ENCODE results near the gene DNAH10.
"Not testable (repeated sequence)": the region's sequence is repeated elsewhere in the genome, so short reads cannot be mapped to it uniquely, and the experiment has no call there.

The DNAH10 gene

GRCh38 chr12:123749355-123749754 lies 12.7 kb upstream of the DNAH10 start:
- no peak for DNase-seq

DNA sequence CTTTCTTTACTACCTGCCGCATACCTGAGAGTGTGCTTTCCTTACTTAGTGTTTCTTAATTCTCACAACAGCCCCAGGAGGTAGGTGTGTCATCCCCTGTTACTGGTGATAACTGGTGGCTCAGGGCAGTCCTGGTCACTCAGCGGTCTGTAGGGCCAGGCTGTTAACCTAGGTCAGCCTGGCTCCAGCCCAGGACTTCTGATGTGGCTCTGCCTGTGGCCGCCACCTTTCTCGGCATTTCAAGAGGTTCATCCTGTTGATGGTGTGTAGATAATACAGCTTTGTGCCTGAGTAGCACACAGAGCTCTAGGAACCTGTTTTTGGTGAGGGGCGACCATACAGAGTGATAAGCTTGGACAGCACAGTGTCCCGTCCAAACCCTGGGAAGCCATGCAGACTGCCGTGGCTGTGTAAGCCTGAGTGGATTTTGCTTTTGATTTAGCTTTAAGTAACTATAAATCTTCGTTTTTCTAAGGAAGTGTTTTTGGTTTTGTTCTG lies 11.9 kb upstream of the DNAH10 start:
- DNase-seq = no peak

DNA sequence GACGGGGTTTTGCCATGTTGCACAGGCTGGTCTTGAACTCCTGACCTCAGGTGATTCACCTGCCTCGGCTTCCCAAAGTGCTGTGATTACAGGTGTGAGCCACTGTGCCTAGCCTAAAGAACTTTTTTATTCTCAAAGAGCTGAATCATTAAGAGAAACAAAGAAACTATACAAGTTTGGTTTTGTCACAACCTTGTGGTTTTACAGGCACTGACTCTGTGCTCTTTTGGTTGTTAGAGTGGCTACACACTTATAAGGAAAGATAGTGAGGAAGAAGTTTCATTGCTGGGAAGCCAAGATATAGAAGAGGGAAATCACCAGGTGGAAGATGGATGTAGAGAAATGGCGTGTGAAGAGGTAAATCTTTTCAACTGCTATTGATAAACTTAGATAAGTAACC lies 10.1 kb upstream of the DNAH10 start:
- no peak for DNase-seq

DNA sequence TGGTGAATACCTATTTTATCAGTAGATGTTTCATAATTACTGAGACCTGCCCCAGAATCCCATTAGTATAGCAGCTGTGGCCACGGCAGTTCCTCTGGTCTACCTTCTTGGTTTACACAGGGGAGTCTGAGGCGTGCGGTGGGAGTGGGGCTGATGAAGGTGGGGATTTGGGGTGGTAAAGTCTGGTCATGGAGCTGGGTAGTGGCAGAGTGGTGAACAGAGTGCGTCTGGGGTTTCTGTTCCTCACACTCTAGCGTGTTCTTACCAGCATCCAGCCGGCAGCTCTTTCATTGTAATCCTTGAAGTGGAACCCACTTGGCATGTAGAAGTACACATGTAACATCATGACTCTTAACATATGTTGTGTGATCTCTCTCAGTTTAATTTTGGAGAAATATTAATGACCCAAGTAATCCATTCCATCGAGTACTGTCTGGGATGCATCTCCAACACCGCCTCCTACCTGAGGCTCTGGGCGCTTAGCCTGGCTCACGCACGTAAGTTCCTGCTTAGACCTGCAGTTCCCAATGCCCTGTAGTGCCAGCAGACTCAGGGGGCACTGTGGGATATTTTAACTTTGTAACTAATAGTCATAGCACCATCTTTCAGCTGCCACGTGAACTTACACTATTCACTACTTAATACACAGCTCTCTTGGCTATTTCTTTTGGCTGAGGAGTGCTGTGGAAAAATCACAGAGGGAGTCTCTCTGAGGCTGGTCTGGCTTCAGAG lies 7.9 kb upstream of the DNAH10 start:
- DNase-seq = no peak

- DNase-seq = no peak
These were observed 4.5 kb upstream of the DNAH10 start for GRCh38 chr12:123757561-123757960.

DNA sequence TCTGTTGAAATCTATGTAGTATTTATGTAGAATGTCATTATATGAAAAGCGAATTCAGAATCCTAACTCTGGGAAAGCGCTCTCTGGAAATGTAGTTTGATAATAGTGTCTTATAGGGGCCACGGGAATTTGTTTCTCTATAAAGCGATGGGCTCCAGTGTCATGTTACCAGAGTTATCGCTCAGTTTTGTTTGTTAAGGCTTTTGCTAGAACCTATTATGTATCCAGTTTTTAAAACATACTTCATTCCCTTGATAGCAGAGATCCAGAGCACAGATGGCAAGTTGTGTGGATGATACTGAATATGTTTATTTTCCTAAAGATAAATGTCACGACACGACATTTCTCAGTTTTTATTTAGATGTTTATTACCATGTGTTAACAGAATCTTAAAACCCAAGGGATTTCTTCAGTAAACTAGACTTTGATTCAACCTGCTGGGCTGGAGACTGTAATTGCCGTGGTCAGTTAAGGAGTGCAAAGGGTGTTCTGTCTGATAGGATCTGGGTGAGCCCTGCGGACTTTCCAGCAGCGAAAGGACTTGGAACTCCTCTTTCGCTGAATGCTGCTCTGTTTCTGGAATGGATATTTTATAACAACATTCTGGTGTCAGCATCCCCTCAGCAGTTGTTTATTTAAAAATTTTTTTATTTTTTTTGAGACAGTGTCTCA lies 1.7 kb upstream of the DNAH10 start:
- no peak for DNase-seq

GRCh38 chr12:123762715-123763052 lies 583 bp downstream of the DNAH10 start:
- DNase-seq = no peak

- no peak for DNase-seq
These were observed 992 bp downstream of the DNAH10 start for GRCh38 chr12:123763093-123763492.

DNA sequence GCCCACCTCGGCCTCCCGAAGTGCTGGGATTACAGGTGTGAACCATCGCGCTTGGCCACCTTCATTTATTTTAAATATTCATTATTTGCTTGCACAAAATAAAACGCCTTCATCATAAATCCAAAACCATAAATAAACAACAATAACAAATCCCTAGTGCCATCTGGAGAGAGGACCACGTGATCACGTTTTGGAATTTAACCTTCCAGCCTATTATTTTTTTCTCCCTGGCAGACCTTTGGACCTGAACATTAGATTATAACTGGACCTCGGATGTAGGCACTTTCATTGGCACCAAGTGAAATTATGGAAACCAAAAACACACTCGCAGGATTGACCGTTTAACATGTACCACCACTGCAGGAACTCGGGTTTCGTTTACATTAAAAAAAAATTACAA lies 2.0 kb downstream of the DNAH10 start:
- DNase-seq = no peak

DNA sequence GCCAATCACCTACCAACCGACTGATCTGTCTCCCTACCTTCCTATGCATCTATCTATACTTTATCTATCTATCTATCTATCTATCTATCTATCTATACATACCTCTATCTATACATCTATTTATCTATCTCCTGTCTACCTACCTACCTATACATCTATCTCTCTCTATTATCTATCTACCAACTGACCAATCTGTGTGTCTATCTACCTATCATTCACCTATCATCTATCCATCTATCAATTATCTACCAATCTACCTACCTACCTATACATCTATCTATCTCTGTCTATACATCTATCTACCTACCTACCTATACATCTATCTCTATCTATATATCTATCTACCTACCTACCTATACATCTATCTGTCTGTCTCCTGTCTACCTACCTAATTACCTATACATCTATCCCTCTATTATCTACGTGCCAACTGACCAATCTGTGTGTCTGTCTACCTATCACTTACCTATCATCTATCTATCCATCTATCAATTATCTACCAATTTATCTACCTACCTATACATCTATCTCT lies 3.5 kb downstream of the DNAH10 start:
- no peak for DNase-seq

GRCh38 chr12:123767613-123768012 lies 5.5 kb downstream of the DNAH10 start:
- DNase-seq = peak; percentile 67

DNA sequence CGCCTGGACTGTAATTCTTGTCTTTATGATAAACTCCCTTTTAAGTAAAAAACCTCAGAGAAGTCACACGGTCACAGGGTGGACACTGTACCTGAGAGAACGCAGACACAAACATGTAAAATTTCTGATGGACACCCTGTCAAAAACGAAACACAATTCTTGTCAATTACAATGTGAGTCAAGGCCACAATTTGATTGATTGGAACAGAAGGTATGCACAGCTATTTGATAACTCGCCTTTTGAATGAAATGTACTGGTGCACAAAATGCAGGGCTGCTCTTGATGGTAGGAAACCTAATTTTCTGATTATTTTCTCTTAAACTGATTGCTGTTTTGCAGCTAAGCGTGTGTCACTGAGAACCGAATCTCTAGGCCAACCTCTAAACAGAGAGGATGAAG lies 9.2 kb downstream of the DNAH10 start:
- DNase-seq = no peak

DNA sequence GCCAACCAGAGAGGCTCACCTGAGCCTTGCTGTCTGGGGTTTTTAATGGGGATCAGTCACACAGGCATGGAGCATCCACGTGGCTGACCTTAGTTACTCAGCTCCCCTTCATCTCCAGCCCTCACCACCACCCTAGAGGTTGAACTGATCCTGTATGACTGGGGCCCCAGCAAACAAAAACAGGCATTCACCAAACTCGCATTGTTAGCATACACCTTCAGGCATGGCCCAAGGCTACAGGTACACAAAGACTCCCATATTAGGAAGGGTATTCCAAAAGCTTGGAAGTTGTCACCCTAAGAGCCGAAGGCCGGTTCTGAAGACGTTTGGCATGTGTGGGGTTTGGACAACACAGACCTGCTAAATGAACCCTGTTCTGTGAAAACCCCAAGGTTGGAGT lies 10.0 kb downstream of the DNAH10 start:
- DNase-seq = no peak

- no peak for DNase-seq
These were observed 11.3 kb downstream of the DNAH10 start for GRCh38 chr12:123773375-123773774.

DNA sequence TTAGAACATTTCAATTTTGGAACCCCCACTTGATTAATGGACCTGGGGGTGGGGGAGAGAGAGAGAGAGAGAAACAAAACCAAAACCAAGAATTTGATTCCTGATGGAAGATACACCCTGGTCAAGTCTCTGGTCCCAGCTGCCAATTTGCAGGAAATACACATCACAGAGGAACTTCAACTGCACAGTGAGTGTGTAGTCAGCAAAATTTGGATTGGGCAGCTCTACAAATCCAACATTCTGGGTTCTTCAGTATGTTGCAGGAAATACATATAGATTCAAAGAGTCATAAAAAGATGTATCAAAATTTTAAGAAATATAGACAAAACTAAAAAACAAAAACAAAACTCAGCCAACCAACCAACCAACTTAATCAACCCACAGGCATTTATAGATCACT lies 17.4 kb downstream of the DNAH10 start:
- no peak for DNase-seq

DNA sequence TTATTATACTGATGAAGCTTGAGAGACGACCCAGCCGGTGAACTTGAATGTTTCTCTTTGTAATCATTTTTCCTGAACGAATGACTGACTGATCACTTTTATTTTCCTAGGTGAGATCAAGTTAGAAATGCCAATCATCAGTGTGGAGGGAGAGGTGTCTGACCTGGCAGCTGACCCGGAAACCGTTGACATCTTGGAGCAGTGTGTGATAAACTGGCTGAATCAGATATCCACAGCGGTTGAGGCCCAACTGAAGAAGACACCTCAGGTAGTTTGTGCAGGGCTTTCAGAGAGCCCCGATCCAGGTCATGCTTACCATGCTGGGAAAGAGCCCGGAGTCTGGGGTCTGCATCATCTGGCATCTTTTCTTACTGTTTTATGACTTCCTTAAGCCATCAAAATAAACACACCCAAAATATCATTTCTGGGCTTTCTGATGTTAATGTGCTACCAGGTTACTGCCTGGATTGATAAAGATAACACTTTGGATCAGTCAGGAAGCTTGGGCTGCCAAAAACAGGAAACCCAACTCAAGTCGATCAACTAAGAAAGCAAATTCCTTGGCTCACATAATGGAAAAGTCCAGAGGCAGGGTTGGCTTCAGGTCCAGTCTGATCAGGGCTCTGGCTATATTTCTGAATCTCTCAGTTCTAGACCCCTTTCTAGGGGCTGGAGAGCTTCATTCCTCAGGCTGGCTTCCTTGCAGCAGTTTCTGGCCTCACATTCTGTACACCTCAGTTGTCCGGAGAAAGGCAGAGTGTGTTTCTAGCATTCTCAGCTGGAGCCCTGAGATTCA lies 21.1 kb downstream of the DNAH10 start:
- DNase-seq = no peak

DNA sequence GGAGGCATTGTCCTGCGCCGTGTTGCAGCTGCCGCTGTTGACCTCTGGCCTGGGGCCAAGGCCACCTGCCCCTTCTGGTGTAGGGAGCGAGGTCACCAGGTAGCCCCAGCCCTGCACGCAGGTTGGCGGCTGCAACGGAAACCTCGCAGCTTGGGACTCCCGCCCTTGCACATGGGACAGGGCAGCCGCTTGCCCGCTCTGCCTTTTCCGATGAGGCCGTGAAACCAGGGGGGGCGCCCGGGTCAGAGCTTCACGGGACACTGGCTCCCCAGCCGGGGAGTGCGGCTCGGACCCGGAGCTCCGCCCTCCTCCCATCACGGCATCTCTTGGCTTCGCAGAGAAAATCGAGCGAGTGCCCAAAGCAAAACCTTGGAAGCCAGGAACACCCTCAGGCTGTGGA lies 25.4 kb downstream of the DNAH10 start:
- DNase-seq = no peak

GRCh38 chr12:123788541-123788940 lies 26.4 kb downstream of the DNAH10 start:
- no peak for DNase-seq

GRCh38 chr12:123789422-123789821 lies 27.3 kb downstream of the DNAH10 start:
- DNase-seq = not testable (repeated sequence)

DNA sequence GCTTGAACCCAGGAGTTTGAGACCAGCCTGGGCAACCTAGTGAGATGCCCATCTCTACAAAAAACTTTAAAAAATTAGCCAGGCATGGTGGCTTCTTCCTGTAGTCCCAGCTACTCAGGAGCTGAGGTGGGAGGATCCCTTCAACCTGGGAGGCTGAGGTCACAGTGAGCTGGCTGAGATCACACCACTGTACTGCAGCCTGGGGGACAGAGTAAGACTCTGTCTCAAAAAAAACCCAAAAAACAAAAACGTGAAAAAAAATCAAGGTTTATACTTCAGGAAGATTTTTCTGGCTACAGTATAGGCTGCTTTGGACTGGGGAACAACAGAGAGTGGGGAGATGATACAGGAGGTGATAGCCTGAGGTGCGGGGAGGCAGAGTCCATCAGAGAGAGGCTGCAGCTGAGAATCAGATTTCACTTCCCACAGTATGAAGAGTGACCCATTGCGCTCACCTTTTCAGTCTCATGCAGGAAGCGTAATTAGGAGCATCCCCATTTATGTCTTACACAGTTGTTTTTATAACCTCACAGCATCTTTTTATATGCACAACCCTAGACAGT lies 28.9 kb downstream of the DNAH10 start:
- no peak for DNase-seq

GRCh38 chr12:123794027-123794426 lies 31.9 kb downstream of the DNAH10 start:
- no peak for DNase-seq

- DNase-seq = no peak
These were observed 36.4 kb downstream of the DNAH10 start for GRCh38 chr12:123798518-123798917.

- DNase-seq = no peak
These were observed 37.1 kb downstream of the DNAH10 start for GRCh38 chr12:123799227-123799626.
